Stimulated activated CD4-positive, alpha-beta T cell treated with anti-CD3 and anti-CD28 coated beads, Interleukin-4, amount 100 ng/mL, for 4 hours (primary cell): ENCODE results near the gene LPAR6.
"Not testable (repeated sequence)": the region's sequence is repeated elsewhere in the genome, so short reads cannot be mapped to it uniquely, and the experiment has no call there.

Experiments
- DNase-seq, 2 experiments: peaks; one replicate each; pipeline ENCODE4 v3.0.0-alpha.2; 2020

LPAR6 gene, protein sequence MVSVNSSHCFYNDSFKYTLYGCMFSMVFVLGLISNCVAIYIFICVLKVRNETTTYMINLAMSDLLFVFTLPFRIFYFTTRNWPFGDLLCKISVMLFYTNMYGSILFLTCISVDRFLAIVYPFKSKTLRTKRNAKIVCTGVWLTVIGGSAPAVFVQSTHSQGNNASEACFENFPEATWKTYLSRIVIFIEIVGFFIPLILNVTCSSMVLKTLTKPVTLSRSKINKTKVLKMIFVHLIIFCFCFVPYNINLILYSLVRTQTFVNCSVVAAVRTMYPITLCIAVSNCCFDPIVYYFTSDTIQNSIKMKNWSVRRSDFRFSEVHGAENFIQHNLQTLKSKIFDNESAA

DNA sequence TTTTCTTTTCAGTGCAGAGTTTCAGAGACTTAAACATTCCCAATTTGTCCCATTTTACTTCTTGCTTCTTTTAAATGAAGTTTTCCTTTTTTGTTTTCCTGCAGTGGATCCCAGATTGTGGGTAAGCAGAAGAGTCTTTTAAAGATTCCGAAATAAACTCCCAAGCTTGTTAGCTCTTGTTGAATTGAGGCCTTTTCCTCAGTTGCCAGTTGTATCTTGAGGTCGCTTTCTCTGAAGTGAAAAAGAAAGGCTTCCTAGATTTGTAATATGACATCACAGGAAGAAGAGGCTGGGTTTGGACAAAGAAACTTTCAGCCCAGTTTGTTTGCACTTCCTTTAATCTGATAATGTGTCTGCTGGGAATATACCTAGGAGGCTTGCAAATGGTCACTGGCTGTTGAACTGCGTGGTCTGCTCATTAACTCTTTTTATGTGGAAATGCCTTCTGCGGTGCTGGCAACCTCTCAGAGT lies at the start of gene LPAR6:
TSS of gene LPAR6 (minus strand) at position 233 of the 471 bp plus-strand sequence. CDS start 690 bp downstream, outside the sequence.
- DNase-seq, result no peak

DNA sequence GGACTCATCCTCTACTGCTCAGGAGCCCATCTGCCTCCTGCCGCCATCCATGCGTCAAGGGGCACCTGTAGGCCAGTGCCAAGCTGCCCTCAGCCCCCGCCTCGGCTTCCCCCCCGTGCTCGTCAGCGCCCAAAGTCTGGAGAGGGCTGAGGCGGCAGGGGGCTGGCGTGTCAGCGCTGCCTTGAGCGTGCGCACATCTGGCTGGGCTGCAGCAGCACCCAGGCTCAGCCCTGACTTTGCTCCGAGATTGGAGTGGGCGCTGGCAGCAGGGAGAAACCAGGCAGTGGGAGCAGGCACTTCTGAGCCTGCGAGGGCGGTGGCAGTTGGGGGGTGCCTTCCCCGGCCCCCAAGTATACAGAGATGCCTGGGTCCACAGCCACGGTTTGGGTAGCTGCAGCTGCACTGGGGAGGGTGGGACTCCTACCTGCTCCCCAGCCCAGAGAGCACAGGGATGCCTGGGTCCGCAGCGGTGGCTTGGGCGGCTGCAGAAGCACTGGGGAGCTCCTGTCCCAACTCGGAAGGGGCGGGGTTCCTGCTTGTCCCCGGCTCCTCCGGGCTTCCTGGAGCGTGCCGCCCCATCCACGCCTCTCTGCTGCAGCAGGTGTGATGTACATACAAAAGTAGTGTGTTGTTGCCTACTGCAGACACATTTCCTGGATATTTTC lies 44.8 kb upstream of the LPAR6 start:
- no peak for DNase-seq

DNA sequence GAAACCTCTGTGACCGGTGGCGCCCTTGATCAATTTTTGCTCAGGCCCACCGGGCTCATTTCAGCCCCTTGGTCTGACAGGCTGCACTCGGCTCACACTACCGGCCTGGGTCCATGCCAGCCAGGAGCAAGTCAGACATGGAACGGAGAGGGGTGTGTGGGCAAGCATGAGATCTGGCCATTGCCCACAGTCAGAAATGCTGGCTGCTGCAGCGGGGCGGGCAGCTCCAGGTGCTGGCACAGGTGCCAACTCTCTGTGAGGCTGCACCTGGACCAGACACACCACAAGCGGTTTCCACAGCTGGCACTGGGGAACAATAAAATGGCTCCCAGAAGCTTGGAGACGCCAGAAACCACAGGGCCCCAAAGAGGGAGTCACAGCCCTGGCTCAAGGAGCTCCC lies 43.6 kb upstream of the LPAR6 start:
- DNase-seq, result no peak

DNA sequence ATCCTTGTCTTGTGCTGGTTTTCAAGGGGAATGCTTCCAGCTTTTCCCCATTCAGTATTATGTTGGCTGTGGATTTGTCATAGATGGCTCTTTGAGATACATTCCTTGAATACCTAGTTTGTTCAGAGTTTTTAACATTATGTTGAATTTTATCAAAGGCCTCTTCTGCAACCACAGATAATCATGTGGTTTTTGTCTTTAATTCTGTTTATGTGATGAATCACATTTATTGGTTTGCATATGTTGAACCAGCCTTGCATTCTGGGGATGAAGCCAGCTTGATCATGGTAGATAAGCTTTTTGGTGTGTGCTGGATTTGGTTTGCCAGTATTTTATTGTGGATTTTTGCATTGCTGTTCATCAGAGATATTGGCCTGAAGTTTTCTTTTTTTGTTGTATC lies 38.3 kb upstream of the LPAR6 start:
- not testable (repeated sequence) for DNase-seq

DNA sequence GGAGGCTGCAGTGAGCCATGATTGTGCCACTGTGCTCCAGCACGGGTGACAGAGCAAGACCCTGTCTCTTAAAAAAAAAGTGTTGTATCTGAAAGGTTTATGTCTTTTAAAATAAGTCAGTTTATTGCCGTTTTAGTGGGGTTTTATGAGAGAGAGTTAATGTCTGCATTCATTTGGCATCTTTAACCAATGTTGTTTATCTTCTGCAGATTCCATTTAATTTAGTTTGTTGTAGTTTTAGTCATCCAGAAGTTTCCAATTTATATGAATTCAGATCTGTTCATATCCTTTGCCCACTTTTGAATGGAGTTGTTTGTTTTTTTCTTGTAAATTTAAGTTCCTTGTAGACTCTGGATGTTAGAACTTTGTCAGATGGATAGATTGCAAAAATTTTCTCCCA lies 36.7 kb upstream of the LPAR6 start:
- DNase-seq, result no peak

DNA sequence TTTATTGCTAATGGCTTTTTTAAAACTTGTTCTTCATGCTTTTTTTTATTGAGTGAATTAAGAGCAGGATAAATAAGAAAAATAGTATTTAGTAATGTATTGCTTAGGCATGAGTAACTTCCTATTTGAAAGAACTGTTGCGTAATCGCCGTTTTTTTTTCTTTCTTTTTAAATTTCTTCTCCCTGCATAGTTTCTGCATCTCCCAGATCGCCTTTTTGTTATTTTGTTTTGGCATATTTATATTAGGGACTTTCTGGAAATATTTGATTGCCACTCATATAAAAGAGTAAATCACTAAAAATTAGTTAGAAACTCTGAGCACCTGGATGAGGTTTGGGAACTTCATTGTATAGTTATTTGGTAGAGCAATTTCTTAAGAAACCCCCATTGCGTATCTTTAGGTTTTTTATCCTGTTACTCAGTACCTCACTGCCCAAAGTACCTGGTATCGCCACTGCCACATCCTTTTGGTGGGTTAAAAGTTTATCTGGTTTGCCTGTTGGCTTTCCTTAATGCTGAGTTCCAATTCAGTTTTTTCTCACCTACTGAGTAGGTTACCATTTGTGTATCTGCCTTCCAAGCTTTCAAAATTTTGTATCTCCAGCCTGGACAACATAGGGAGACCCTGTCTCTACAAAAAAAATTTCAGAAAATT lies 36.2 kb upstream of the LPAR6 start:
- DNase-seq, result no peak

DNA sequence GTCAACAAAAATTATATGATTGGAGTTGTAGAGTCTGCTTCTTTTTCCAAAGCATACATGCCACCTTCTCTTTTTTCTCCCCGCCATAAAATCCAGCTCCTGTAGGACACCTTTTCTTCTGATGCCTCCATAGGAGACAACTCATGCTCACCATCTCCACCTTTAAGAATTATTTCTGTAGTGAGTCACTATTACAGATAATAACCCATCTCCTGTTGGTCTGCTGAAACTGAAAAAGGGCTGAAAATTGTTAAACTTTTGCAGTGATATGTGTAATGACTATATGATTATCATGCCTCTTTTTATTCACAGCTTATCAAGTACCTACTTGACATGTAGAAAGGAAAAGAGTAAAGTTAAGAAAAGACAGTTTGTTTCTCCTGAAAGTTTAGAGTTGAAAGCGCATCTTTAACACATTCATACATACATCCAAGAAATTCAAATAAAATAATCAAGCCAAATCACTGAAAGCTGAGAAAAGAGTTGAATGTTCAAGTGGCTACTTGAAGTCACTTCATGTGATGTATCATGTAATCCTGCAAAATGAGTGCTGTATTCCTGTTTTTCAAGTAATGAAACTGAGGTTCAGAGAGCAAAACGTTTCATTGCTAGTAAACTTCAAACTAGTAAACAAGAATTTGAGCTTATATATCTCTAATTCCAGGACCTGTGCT lies 35.5 kb upstream of the LPAR6 start:
- no peak for DNase-seq

DNA sequence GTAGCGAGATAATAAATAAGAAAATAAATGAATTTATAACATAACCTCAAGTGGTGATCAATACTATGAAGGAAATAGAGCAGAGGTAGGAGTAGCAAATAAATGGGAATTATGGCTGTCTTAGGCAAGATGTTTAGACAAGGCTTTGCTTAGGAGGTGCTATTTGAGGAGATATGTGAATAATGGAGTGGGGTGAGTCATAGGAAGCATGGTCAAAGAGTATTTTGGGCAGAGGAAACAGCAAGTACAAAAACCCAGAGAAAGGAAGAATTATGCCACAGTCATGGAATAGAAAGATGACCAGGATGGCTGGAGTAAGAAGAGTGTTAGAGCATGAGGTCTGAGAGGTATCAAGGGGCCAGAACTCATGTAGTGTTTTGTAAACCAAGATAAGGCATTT lies 33.6 kb upstream of the LPAR6 start:
- DNase-seq, result no peak

DNA sequence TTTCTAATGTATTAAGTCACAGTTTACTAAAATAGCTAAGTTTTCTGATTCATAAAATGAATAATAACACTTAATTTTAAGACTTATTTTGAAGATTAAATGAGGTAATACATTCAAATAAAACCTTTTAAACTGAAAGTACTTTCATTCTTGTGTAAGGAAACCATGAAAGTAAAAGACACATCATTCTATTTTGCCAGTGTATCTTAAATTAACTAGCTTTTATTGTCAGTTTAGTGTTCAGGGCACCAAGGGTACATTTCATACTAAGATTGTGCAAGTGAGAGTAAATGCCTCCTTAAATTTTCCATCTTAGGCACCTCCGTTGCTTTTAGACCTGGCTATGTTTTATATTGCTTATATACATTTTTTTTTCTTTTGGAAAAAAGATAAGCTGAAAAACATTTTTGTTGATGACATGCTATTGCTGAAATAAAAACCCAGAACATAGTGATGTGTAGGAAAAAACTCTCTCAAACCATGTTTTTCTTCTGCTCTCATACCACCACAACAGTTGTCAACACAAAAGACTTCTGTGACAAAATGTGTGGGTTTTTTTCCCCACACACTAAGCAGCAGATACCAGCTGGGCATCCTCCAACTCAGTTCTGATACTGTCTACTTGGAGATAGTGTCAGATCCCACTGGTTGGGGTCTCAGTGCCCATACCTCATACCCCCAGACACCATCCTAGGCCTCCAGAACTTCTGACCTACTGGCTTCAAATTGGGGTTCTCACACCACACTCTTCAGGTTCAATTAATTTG lies 30.7 kb upstream of the LPAR6 start:
- no peak for DNase-seq

DNA sequence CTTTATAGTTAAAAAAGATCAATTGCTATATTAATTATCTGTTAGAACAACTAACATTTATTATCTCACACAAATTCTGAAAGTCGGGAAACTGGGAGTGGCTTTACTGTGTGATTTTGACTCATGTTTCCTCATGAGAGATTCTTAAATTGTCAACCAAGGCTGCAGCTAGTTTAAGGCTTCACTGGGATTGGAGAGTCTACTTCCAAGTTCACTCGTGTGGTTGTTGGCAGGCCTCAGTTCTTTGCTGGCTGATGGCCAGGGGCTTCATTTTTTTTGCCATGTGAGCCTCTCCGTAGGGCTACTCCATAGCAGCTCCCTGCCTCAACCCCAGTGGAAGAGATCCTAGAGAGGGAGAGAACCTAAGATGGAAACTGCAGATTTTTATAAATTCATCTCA lies 24.5 kb upstream of the LPAR6 start:
- DNase-seq, result no peak

DNA sequence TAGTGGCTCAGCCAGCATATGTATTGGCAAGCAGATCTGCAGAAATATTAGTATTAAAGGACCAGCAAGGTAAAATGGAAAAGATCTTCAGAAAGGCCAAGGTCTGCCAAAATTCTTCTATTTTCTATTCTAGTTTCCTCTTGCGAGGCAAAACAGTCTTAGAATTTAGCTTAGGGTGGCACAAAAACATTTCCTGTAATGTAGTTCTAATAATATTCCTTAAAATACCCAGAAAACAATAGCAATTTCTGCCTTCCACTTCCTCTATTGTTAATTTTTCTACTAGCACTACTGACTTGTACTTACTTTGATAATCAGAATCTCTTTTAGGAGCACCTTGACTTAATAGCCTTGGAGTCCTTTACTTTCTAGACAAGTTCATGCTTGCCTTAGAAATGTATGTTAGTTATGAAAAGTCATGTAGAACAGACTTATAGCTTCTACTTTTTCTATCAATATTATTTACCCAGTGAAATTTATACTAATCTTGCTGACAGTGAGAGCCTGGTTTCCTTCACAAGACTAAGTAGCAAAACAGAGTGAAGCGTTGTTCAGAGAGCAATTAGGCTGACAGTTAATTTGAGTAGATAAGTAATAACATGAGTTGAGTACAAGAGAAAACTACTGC lies 23.9 kb upstream of the LPAR6 start:
- no peak for DNase-seq

DNA sequence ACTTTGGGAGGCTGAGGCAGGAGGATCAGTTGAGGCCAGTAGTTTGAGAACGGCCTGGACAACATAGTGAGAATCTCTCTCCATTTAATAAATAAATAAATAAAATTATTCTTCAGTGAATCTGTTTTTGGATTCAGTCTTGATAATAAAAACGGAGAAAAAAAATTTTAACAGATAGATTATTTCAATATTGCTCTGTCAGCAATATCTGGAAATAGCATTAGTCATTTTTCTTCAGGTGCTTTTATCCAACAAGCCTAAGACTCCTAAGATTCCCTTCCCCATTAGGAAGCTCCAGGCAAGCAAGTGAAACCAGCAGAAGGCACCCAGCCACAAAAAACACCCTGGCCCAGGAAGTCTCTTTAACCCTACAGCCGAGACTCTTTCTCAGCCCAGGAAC lies 21.3 kb upstream of the LPAR6 start:
- DNase-seq, result no peak

DNA sequence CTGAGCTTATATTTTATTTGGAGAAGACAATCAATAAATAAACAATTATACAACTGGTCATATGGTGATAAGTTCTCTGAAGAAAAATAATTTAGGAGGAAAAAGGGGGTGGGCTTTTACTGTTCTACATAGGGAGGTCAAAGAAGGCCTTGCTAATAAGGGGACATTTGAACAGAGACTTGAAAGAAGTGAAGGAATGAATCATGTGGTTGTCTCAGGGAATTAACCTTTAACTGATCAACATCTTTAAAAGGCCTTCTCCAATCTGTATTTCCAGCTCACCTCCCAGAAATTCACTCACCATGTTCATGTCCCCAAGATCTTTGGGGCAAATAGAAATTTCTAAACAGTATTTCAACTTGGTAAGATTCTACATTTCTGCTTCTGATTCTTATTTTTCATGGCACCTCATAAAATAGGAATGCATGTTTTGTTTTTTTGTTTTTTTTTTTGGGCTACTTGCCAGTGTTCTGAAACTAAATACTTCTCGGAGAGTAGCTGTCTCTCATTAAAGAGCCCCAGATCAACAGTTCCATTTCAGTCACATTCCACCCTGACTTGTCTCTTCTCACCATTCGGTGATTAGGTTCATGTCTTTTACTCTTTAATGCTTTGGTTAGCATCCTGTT lies 19.2 kb upstream of the LPAR6 start:
- DNase-seq, result no peak

DNA sequence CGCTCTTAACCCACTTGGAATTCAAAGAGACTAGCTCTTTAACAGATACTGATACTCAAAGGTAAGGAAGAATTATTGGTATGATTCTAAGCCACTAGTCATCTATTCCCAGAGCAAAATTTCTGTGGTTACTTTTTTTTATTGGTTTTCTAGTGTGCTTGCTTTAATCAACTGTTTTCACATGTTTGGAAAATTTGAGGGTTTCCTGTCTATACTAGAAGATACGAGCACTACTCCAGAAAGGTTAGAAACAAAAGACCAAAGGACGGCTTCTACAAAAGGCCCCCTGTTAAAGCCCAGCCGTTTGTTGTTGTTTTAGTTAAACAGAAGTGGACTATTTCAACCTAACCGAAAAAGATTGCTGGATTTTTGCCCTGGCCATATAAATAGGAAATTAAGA lies 18.5 kb upstream of the LPAR6 start:
- no peak for DNase-seq

DNA sequence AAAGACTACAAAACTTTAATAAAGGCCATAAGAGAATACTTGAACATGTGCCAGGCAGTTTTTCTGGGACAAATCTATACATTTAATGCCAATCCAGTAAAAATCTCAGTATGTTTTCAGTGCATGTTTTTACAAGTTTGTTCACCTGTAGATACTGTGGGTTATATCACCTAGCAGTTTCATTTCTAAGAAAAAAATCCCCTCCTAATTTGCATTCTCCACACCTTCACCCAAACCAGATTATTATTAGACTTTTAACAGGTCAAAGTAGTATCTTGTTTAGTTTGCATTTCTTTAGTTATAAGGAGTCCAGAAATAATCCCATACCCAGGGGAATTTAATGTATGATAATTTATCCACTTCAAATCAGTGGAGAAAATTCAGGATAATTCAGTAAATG lies 17.0 kb upstream of the LPAR6 start:
- DNase-seq, result no peak

DNA sequence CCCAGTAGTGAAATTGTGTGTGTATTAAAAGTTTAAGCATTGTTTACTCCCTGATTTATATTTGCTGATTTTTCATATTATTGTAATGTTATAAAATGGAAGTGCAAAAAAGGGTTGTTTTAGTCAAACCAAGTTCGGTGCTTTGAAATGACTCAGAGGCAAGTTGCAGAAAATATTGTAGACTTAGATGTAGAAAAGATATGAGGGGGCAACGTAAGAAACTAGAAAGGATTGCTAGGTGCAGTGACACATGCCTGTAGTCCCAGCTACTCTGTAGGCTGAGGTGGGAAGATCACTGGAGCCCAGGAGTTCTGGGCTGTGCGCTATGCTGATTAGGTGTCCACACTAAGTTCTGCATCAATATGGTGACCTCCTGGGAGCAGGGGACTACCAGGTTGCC lies 16.1 kb upstream of the LPAR6 start:
- no peak for DNase-seq

DNA sequence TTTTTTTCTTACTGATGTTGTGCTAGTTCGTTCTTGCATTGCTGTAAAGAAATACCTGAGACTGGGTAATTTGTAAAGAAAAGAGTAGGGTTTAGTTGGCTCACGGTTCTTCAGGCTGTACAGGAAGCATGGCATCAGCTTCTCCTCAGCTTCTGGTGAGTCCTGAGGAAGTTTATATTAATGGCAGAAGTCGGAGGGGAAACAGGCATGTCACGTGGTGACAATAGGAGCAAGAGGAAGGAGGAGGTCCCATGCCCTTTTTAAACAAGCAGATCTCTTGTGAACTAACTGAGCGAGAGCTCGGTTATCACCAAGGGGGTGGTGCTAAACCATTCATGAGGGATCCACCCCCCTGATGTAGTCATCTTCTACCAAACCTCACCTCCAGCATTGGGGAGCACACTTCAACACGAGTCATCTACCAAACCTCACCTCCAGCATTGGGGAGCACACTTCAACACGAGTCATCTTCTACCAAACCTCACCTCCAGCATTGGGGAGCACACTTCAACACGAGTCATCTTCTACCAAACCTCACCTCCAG lies 13.9 kb upstream of the LPAR6 start:
- DNase-seq, result not testable (repeated sequence)

DNA sequence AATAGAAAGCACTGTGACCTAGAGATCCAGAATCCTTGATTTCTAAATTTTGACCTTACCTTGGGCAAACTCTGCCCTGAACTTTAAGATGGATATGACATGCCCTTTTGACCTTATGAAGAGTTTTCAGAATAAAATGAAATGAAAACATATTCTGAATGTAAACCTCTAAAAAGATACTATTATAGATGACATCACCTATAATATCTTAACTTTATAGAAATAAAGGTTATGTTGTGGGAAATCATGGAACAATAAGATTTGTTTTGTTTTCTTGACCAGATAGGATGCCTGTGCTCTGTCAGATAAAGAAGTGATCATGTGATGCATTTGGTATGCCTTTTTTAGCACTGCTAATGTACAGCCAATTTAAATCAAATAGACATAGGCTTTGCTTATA lies 13.1 kb upstream of the LPAR6 start:
- no peak for DNase-seq

DNA sequence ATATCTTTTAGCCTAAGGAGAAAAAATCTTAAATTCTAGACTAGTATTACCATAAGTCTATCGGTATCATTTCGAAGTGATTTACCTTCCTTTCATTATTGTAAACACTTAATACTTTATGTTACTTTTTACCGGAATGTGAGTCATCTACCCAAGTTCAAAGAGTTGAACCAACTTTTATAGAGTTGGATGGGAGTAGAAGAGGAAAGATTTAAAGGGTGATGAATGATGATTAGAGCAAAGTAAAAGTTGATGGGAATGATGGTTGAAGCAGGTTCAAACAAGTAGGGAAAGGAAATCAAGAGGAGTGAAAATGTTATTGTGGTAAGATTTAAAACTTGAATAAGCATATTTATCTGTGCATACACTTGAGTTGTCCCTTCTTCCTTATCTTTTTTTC lies 11.3 kb upstream of the LPAR6 start:
- no peak for DNase-seq

DNA sequence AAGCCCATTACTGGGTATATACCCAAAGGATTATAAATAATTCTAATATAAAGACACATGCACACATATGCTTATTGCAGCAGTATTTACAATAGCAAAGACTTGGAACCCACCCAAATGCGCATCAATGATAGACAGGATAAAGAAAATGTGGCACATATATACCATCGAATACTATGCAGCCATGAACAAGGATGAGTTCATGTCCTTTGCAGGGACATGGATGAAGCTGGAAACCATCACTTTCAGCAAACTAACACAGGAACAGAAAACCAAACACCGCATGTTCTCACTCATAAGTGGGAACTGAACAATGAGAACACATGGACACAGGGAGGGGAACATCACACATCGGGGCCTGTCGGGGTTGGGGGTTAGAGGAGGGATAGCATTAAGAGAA lies 9.1 kb upstream of the LPAR6 start:
- DNase-seq, result not testable (repeated sequence)

DNA sequence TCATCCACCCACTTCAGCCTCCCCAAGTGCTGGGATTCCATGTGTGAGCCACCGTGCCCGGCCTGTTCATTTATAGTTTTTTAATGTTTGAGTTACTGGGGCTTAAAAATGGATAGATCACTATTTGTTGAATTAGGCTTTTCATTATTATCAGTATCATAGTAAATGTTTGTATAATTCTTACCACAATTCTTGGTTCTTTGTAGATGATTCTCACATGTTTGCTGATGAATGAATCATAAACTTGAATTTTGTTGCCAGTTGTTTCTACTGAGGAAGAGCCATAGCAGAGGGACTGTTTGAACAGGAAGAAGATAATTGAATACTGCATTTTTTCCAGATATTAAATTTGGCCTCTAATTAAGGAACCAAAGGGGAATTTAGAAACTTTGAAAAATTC lies 2.6 kb upstream of the LPAR6 start:
- DNase-seq, result no peak
